Lower lobe of right lung (tissue), 2 donors: ENCODE data around the gene AGPAT3. TPM values are rescaled to one million over a fixed set of nuclear protein-coding genes. Genes with fewer than 3 reads are reported as not detected.

Source experiments
- ATAC-seq, 2 donors: fragments of 200-7000 bp; cut with Tn5 transposase; one replicate each; pipeline ENCODE4 v1.9.1; 2020 to 2022; ENCODE audit warnings: mild to moderate bottlenecking in 2 of 2, moderate library complexity in 2 of 2
- DNase-seq: peaks from one replicate; pipeline ENCODE4 v3.0.0-alpha.2; 2020
- H3K27ac ChIP-seq: fragments of 200-600 bp; one replicate; pipeline ENCODE4 v1.8.0; 2022
- H3K27me3 ChIP-seq: fragments of 200-600 bp; one replicate; pipeline ENCODE4 v1.8.0; 2022; ENCODE audit warnings: low read depth
- H3K36me3 ChIP-seq: fragments of 200-600 bp; one replicate; pipeline ENCODE4 v1.8.0; 2022; ENCODE audit warnings: mild to moderate bottlenecking
- H3K4me1 ChIP-seq: fragments of 200-600 bp; one replicate; pipeline ENCODE4 v1.8.0; 2022
- H3K4me3 ChIP-seq: fragments of 200-600 bp; one replicate; pipeline ENCODE4 v1.8.0; 2022; ENCODE audit warnings: mild to moderate bottlenecking
- H3K9me3 ChIP-seq: fragments of 200-600 bp; one replicate; pipeline ENCODE4 v1.8.0; 2022
- intact Hi-C: fragments of 100-400 bp; cut with DNase I; formaldehyde crosslinking; loops from one replicate; pipeline ENCODE4 v1.11.0; 2022
- total RNA-seq: library from RNA; stranded (reverse); fragmentation: NEBNext Ultra II Directional; extraction: Animal tissue kit (Norgen Biotek cat#: 25700); gene quantifications from one replicate; pipeline ENCODE4 v1.2.1, GENCODE V29; 2021
- TF ChIP-seq, protein P1 (sequence below): fragments of 200-600 bp; IDR thresholded peaks from one replicate; pipeline ENCODE4 v1.8.0; 2022; ENCODE audit warnings: antibody characterized with exemption, mild to moderate bottlenecking
- donor health status: DM: no; HTN: yes; CAD: no; lungs with severe emphysema.

Gene AGPAT3
- total RNA-seq, 1 donor from 2014 or later, result 83.3 TPM

DNA sequence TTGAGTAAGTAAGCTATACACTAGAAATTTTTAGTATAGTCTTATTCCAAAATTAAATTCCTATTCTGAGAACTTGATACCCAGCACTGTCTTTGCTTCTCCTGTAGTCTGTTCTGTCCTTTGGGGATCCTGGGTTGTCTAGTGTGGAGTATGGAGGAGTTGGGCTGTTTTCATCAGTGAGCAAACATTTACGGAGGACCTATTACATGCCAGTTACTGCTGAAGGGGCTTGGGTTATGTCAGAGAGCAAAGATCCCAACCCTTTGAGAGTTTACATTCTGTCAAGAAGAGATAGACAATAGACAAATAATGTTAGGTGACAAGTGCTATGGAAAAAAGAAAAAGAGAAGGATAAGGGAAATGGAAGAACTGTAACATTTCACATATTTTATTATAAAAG, 156.0 kb downstream of the AGPAT3 start:
- no peak for ATAC-seq
- TF ChIP-seq, protein P1, sequence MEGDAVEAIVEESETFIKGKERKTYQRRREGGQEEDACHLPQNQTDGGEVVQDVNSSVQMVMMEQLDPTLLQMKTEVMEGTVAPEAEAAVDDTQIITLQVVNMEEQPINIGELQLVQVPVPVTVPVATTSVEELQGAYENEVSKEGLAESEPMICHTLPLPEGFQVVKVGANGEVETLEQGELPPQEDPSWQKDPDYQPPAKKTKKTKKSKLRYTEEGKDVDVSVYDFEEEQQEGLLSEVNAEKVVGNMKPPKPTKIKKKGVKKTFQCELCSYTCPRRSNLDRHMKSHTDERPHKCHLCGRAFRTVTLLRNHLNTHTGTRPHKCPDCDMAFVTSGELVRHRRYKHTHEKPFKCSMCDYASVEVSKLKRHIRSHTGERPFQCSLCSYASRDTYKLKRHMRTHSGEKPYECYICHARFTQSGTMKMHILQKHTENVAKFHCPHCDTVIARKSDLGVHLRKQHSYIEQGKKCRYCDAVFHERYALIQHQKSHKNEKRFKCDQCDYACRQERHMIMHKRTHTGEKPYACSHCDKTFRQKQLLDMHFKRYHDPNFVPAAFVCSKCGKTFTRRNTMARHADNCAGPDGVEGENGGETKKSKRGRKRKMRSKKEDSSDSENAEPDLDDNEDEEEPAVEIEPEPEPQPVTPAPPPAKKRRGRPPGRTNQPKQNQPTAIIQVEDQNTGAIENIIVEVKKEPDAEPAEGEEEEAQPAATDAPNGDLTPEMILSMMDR, result no peak
- Histone ChIP-seq H3K9me3 (no peaks in the 10 kb centered on the region), H3K27ac (no peak overlapping the region), H3K36me3 (no peaks in the 10 kb centered on the region), H3K27me3 (no peaks in the 10 kb centered on the region), H3K4me1 (peaks cover 69% of the 10 kb centered on the region), H3K4me3 (no peak overlapping the region)
- DNase-seq, result no peak
- intact Hi-C loops, result no loop called here

DNA sequence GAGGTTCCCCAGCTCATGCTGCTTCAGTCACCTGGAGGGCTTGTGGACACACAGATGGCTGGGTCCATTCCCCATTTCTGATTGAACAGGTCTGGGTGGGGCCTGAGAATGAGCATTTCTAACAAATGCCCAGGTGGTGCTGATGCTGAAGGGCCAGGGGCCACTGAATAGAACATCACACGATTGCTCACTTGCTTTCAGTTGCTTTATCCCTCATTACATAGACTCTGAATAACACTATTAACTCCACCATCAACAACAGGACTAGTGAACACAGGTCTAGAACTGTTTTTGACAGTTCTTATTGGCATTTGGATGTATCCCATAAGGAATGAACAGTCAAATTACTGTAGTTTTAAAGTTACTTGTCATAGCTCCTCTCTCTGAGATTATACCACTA, 159.2 kb downstream of the AGPAT3 start:
- no peaks in the 10 kb centered on the region for H3K27me3 ChIP-seq
- intact Hi-C loops, result no loop called here
- ATAC-seq (no peak), DNase-seq (no peak)
- H3K4me1 ChIP-seq, result peaks cover 51% of the 10 kb centered on the region
- H3K27ac ChIP-seq, result no peak overlapping the region
- H3K36me3 ChIP-seq, result no peaks in the 10 kb centered on the region
- H3K4me3 ChIP-seq, result no peak overlapping the region
- TF ChIP-seq, protein P1, result no peak
- H3K9me3 ChIP-seq, result no peaks in the 10 kb centered on the region

DNA sequence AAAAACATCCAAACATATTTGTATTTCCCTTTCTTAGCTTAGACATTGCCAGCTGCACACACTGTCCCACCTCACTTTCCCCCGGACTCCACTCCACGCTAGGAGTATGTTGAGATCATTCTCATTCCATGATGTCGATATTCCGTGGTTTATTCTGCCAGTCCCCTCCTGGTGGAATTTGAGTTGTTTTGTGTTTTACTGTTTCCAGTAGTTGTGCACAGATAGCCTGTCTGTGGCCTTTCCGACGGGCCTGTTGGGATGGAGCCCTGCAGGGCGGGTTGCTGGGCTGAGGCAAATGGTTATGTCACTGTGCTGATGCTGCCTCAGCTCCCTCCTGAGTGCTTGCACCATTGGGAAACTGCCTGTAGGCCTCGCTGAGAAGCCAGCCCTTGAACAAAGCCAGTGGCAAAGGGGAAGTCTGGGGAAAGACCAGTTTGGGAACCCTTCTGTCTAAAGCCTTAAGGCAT, 159.9 kb downstream of the AGPAT3 start:
- Histone ChIP-seq H3K27ac (peak overlapping the region; percentile 58), H3K36me3 (no peaks in the 10 kb centered on the region), H3K4me1 (peaks cover 48% of the 10 kb centered on the region), H3K4me3 (no peak overlapping the region), H3K27me3 (no peaks in the 10 kb centered on the region), H3K9me3 (no peaks in the 10 kb centered on the region)
- ATAC-seq (peak; percentile 77 to 88), DNase-seq (peak; percentile 68)
- TF ChIP-seq, protein P1, result peak; percentile 13
- intact Hi-C loops, result no loop called here

DNA sequence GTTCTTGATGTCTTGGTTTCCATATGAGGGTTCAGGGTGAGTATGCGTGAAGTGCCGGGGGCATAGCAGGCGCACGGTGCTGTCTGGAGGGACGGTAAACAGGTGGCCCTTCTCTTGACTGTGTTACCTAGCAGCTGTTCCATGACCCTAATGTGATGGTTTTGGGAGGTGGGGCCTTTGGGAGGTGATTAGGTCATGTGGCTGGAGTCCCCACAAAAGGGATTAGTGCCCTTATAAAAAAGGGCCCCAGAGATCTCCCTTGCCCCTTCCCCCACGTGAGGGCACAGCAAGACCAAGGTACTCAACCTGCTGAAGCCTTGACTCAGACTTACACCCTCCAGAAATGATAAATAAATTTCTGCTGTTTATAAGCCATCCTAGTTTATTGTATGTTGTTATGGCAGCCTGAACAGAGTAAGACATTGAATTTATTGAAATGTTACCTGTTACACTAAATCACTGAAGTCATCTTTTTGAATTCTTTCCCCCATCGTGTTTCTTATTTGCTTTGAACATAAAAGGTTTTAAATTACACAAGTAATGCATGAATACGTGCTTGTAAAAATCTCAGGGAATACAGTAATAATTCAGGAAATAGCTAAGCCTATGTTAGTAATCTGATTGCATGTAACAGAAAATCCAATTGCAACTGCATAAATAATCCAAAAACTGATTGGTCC, 162.7 kb downstream of the AGPAT3 start:
- H3K27me3 ChIP-seq, result no peaks in the 10 kb centered on the region
- H3K4me1 ChIP-seq, result peaks cover 22% of the 10 kb centered on the region
- peaks cover 7% of the 10 kb centered on the region for H3K36me3 ChIP-seq
- ATAC-seq (no peak), DNase-seq (no peak)
- no peaks in the 10 kb centered on the region for H3K9me3 ChIP-seq
- TF ChIP-seq, protein P1, result no peak
- H3K4me3 ChIP-seq, result no peak overlapping the region
- intact Hi-C loops, result no loop called here
- H3K27ac ChIP-seq, result no peak overlapping the region

DNA sequence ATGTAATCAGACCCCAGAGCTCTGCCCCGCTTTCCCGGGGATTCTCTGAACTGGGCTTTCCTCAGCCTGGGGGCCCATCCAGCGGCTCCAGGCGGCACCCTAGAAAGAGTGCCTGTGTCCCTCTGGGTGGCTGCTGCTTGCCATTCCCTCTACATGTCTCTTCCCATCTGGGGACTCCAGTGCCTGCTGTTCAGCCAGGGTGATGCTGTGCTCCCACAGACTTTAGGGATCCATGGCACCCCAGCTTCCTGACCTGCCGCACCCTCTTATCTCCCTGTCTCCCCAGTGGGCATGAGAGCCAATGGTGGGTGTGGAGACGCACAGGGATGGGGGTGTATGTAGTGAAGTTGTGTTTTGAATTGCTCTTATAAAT, 163.2 kb downstream of the AGPAT3 start:
- Histone ChIP-seq H3K4me3 (no peak overlapping the region), H3K36me3 (peaks cover 12% of the 10 kb centered on the region), H3K27me3 (no peaks in the 10 kb centered on the region), H3K9me3 (no peaks in the 10 kb centered on the region), H3K27ac (no peak overlapping the region), H3K4me1 (peaks cover 20% of the 10 kb centered on the region)
- intact Hi-C loops, result no loop called here
- DNase-seq (no peak), ATAC-seq (no peak)
- TF ChIP-seq, protein P1, result no peak
